ENCODE measurements around the gene RAD23B.

Gene RAD23B

GRCh38 chr9:107269254-107269653, 13.8 kb upstream of the RAD23B start:
- DNase-seq, result no peak

- DNase-seq, result no peak
Measured at GRCh38 chr9:107269681-107270080, 13.4 kb upstream of the RAD23B start.

GRCh38 chr9:107270082-107270481, 13.0 kb upstream of the RAD23B start:
- DNase-seq, result no peak

GRCh38 chr9:107270580-107270979, 12.5 kb upstream of the RAD23B start:
- no peak for DNase-seq

- DNase-seq, result no peak
Measured at GRCh38 chr9:107273634-107274033, 9.4 kb upstream of the RAD23B start.

- DNase-seq, result no peak
Measured at GRCh38 chr9:107274096-107274495, 9.0 kb upstream of the RAD23B start.

- DNase-seq, result peak; percentile 40
Measured at GRCh38 chr9:107274953-107275422, 8.1 kb upstream of the RAD23B start.

- DNase-seq, result no peak
Measured at GRCh38 chr9:107275530-107275929, 7.5 kb upstream of the RAD23B start.

GRCh38 chr9:107276966-107277710, 5.9 kb upstream of the RAD23B start:
- no peak for DNase-seq

- no peak for DNase-seq
Measured at GRCh38 chr9:107277801-107278200, 5.3 kb upstream of the RAD23B start.

- peak; percentile 21 for DNase-seq
Measured at GRCh38 chr9:107279086-107279485, 4.0 kb upstream of the RAD23B start.

GRCh38 chr9:107280543-107280942, 2.5 kb upstream of the RAD23B start:
- no peak for DNase-seq

GRCh38 chr9:107281184-107281583, 1.9 kb upstream of the RAD23B start:
- peak; percentile 8 for DNase-seq

- no peak for DNase-seq
Measured at GRCh38 chr9:107281922-107282667, 984 bp upstream of the RAD23B start.

- DNase-seq, result peak; percentile 64
Measured at GRCh38 chr9:107283623-107284616, 841 bp downstream of the RAD23B start.

GRCh38 chr9:107284636-107285035, 1.6 kb downstream of the RAD23B start:
- no peak for DNase-seq

GRCh38 chr9:107285286-107285685, 2.2 kb downstream of the RAD23B start:
- DNase-seq, result no peak

- no peak for DNase-seq
Measured at GRCh38 chr9:107286057-107286456, 3.0 kb downstream of the RAD23B start.

GRCh38 chr9:107288701-107289100, 5.6 kb downstream of the RAD23B start:
- DNase-seq, result no peak

- no peak for DNase-seq
Measured at GRCh38 chr9:107290619-107291018, 7.5 kb downstream of the RAD23B start.

- peak; percentile 83 for DNase-seq
Measured at GRCh38 chr9:107292821-107293542, 9.9 kb downstream of the RAD23B start.

GRCh38 chr9:107293543-107294085, 10.5 kb downstream of the RAD23B start:
- DNase-seq, result no peak

Measured in MV-4-11 (cell line).